ENCODE measurements around the gene CREB5. TPM values are rescaled to one million over a fixed set of nuclear protein-coding genes. Genes with fewer than 3 reads are reported as not detected.

Gene CREB5, protein sequence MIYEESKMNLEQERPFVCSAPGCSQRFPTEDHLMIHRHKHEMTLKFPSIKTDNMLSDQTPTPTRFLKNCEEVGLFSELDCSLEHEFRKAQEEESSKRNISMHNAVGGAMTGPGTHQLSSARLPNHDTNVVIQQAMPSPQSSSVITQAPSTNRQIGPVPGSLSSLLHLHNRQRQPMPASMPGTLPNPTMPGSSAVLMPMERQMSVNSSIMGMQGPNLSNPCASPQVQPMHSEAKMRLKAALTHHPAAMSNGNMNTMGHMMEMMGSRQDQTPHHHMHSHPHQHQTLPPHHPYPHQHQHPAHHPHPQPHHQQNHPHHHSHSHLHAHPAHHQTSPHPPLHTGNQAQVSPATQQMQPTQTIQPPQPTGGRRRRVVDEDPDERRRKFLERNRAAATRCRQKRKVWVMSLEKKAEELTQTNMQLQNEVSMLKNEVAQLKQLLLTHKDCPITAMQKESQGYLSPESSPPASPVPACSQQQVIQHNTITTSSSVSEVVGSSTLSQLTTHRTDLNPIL
- total RNA-seq = under 1 TPM; 0.19 to 0.22 TPM
- polyA plus RNA-seq (2013, experiment 1 of 2) = 1.8 TPM
- polyA plus RNA-seq (2013, experiment 2 of 2) = 2.3 TPM
- 0 to 1.8 (median 0.12) reads per million in 172 experiments for total RNA-seq

DNA sequence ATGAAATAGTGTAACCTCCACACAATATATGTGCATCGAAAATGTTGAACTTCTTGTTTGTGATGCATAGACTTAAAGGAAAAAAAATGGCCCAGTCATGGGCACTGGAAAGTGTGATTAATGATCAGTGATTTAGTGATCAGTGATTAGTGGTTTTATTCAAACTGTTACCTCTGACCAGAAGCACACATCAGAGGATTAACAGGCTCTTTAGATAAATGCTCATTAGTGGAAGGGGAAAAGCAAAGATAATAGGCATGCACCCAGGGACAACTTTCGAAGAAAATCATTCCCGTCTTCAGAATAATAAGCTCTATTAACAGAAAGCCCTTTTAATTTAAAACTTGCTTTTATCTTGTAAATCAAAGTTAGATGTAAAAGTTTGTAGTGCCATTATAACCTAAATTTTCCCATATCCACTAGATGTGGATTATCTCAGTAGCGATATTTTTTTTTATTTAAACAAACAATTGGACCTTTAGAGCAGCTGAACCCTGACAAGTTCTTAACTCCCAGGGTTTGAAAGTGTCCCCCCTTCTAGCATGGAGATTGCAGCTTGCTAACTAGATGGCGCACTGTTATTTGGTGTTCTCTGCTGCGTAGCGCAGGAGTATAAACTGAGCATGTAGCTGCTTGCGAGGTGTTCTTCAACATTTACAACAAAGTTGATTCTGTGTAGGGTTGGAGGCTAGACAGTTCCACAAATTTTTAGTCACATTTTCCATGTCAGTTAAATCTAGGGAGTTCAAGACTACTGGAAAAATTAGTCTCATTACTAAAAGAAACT, at the start of gene CREB5:
Gene CREB5 (plus strand): TSS at position 643 of the 787 bp plus-strand sequence. CDS start 397 bp downstream, outside the sequence.
- Histone ChIP-seq H3K36me3 (ENCODE audit: insufficient read depth, low read length) (no peaks in the 10 kb centered on the region), H3K9me3 (ENCODE audit: control insufficient read depth in 1 of 2, insufficient read depth in 1 of 2, low read length in 2 of 2) (peaks cover 0 to 9% of the 10 kb centered on the region in 2 experiments), H3K27ac (ENCODE audit: low read depth in 1 of 2, low read length in 2 of 2) (no peak within 1 kb of the TSS), H3K4me3 (ENCODE audit: low read length) (no peak within 1 kb of the TSS), H3K4me1 (ENCODE audit: insufficient read depth, low read length) (peaks cover 22% of the 10 kb centered on the region), H3K27me3 (ENCODE audit: control insufficient read depth in 1 of 2, insufficient read depth in 2 of 2, low read length in 2 of 2) (peaks cover 34 to 66% of the 10 kb centered on the region in 2 experiments)
- Mint-ChIP-seq H3K9me3 (no peaks in the 10 kb centered on the region), H3K27me3 (peaks cover 90% of the 10 kb centered on the region), H3K36me3 (ENCODE audit: low read depth) (no peaks in the 10 kb centered on the region), H3K4me1 (ENCODE audit: low read depth) (peaks cover 20% of the 10 kb centered on the region), H3K4me3 (no peak within 1 kb of the TSS), H3K27ac (no peak within 1 kb of the TSS)
- no peak for DNase-seq
- intact Hi-C loops (cut with DNase I, micrococcal nuclease) = no loop called here
- ChIA-PET POLR2A (no interaction called here), CTCF (no interaction called here)
- ATAC-seq (ENCODE audit: poor library complexity) = no peak
- TF ChIP-seq, protein P1, sequence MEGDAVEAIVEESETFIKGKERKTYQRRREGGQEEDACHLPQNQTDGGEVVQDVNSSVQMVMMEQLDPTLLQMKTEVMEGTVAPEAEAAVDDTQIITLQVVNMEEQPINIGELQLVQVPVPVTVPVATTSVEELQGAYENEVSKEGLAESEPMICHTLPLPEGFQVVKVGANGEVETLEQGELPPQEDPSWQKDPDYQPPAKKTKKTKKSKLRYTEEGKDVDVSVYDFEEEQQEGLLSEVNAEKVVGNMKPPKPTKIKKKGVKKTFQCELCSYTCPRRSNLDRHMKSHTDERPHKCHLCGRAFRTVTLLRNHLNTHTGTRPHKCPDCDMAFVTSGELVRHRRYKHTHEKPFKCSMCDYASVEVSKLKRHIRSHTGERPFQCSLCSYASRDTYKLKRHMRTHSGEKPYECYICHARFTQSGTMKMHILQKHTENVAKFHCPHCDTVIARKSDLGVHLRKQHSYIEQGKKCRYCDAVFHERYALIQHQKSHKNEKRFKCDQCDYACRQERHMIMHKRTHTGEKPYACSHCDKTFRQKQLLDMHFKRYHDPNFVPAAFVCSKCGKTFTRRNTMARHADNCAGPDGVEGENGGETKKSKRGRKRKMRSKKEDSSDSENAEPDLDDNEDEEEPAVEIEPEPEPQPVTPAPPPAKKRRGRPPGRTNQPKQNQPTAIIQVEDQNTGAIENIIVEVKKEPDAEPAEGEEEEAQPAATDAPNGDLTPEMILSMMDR (IDR thresholded peaks at IDR 0.05) = no peak

GRCh38 chr7:28362812-28363211, 49.5 kb upstream of the CREB5 start:
- Histone ChIP-seq H3K27me3 (ENCODE audit: control insufficient read depth in 1 of 2, insufficient read depth in 2 of 2, low read length in 2 of 2) (no peaks in the 10 kb centered on the region), H3K27ac (ENCODE audit: low read depth in 1 of 2, low read length in 2 of 2) (no peak overlapping the region), H3K9me3 (ENCODE audit: control insufficient read depth in 1 of 2, insufficient read depth in 1 of 2, low read length in 2 of 2) (no peaks in the 10 kb centered on the region), H3K4me1 (ENCODE audit: insufficient read depth, low read length) (no peaks in the 10 kb centered on the region), H3K4me3 (ENCODE audit: low read length) (no peak overlapping the region), H3K36me3 (ENCODE audit: insufficient read depth, low read length) (no peaks in the 10 kb centered on the region)
- CTCF ChIA-PET = no interaction called here
- Mint-ChIP-seq H3K27me3 (peaks cover 5% of the 10 kb centered on the region), H3K4me3 (no peak overlapping the region), H3K36me3 (ENCODE audit: low read depth) (no peaks in the 10 kb centered on the region), H3K9me3 (peaks cover 10% of the 10 kb centered on the region), H3K27ac (no peak overlapping the region), H3K4me1 (ENCODE audit: low read depth) (no peaks in the 10 kb centered on the region)
- TF ChIP-seq, protein P1 (IDR thresholded peaks at IDR 0.05) = no peak
- POLR2A ChIA-PET = no interaction called here
- ATAC-seq (ENCODE audit: poor library complexity) (no peak), DNase-seq (no peak)
- intact Hi-C loops (cut with DNase I, micrococcal nuclease) = no loop called here

GRCh38 chr7:28364082-28364481, 48.2 kb upstream of the CREB5 start:
- DNase-seq (no peak), ATAC-seq (ENCODE audit: poor library complexity) (no peak)
- Histone ChIP-seq H3K4me1 (ENCODE audit: insufficient read depth, low read length) (no peaks in the 10 kb centered on the region), H3K27me3 (ENCODE audit: control insufficient read depth in 1 of 2, insufficient read depth in 2 of 2, low read length in 2 of 2) (no peaks in the 10 kb centered on the region), H3K9me3 (ENCODE audit: control insufficient read depth in 1 of 2, insufficient read depth in 1 of 2, low read length in 2 of 2) (no peaks in the 10 kb centered on the region), H3K27ac (ENCODE audit: low read depth in 1 of 2, low read length in 2 of 2) (no peak overlapping the region), H3K36me3 (ENCODE audit: insufficient read depth, low read length) (no peaks in the 10 kb centered on the region), H3K4me3 (ENCODE audit: low read length) (no peak overlapping the region)
- CTCF ChIA-PET = no interaction called here
- Mint-ChIP-seq H3K4me3 (no peak overlapping the region), H3K27me3 (peaks cover 5% of the 10 kb centered on the region), H3K4me1 (ENCODE audit: low read depth) (no peaks in the 10 kb centered on the region), H3K9me3 (peaks cover 10% of the 10 kb centered on the region), H3K36me3 (ENCODE audit: low read depth) (no peaks in the 10 kb centered on the region), H3K27ac (no peak overlapping the region)
- intact Hi-C loops (cut with DNase I, micrococcal nuclease) = no loop called here
- POLR2A ChIA-PET = interaction anchor here (1.1 kb wide), 1 partner anchor 8 kb away, joined by 3 read pairs; no protein-coding TSS in a partner anchor
- TF ChIP-seq, protein P1 (IDR thresholded peaks at IDR 0.05) = no peak
